Keratinocyte (primary cell): ENCODE results near the gene TRIM3. TPM values are rescaled to one million over a fixed set of nuclear protein-coding genes. Genes with fewer than 3 reads are reported as not detected.

ENCODE experiments used
- DNase-seq: peaks from one replicate; pipeline ENCODE4 v3.0.0-alpha.2; 2011; ENCODE audit warnings: low read depth, missing footprints, low spot score
- FAIRE-seq: peaks from 2 replicates; lab custom pipeline; 2011; peaks lifted over from hg19 to GRCh38; lab: Jason Lieb, UNC
- H2AFZ ChIP-seq: 2 replicates; pipeline ENCODE4 v1.6.0; 2012; ENCODE audit warnings: low read length, control low read depth, inconsistent platforms; ENCODE audit not compliant: control insufficient read depth
- H3K27ac ChIP-seq: 2 replicates; pipeline ENCODE4 v1.5.1; 2011; ENCODE audit warnings: low read length; ENCODE audit not compliant: control insufficient read depth, insufficient read depth
- H3K27me3 ChIP-seq: 3 replicates; pipeline ENCODE4 v1.6.0; 2011; ENCODE audit warnings: low read length; ENCODE audit not compliant: control insufficient read depth, insufficient read depth; ENCODE audit errors: extremely low read depth
- H3K36me3 ChIP-seq, 2 experiments: 2 replicates in 1 of 2; 3 replicates in 1 of 2; pipeline ENCODE4 v1.5.1; 2011; ENCODE audit warnings: low read length in 2 of 2, mild to moderate bottlenecking in 1 of 2; ENCODE audit not compliant: control insufficient read depth in 2 of 2, insufficient read depth in 2 of 2; ENCODE audit errors: extremely low read depth in 1 of 2
- H3K4me1 ChIP-seq: 3 replicates; pipeline ENCODE4 v1.5.1; 2011; ENCODE audit warnings: low read length; ENCODE audit not compliant: control insufficient read depth, insufficient read depth; ENCODE audit errors: extremely low read depth
- H3K4me2 ChIP-seq: 3 replicates; pipeline ENCODE4 v1.6.0; 2011; ENCODE audit warnings: low read depth, low read length; ENCODE audit not compliant: control insufficient read depth, insufficient read depth; ENCODE audit errors: extremely low read depth
- H3K4me3 ChIP-seq, 3 experiments: fragments of 200-600 bp in 1 of 3; sonication (generic) in 1 of 3; 2 replicates in 2 of 3; 3 replicates in 1 of 3; pipeline ENCODE4 v1.5.1; 2011 to 2016; ENCODE audit warnings: low read length in 3 of 3, mild to moderate bottlenecking in 3 of 3, control low read depth in 2 of 3, inconsistent platforms in 1 of 3, low read depth in 1 of 3, mixed read lengths in 1 of 3, mixed run types in 1 of 3, moderate library complexity in 1 of 3; ENCODE audit not compliant: control insufficient read depth in 2 of 3, insufficient read depth in 2 of 3; ENCODE audit errors: extremely low read depth in 1 of 3
- H3K79me2 ChIP-seq: 2 replicates; pipeline ENCODE4 v1.6.0; 2012; ENCODE audit warnings: low read length; ENCODE audit not compliant: control insufficient read depth, insufficient read depth
- H3K9ac ChIP-seq: 3 replicates; pipeline ENCODE4 v1.6.0; 2011; ENCODE audit warnings: low read length; ENCODE audit not compliant: control insufficient read depth, insufficient read depth; ENCODE audit errors: extremely low read depth
- H3K9me1 ChIP-seq: 3 replicates; pipeline ENCODE4 v1.6.0; 2011; ENCODE audit warnings: low read length; ENCODE audit not compliant: control insufficient read depth, insufficient read depth; ENCODE audit errors: extremely low read depth
- H3K9me3 ChIP-seq: 2 replicates; pipeline ENCODE4 v1.5.1; 2012; ENCODE audit warnings: low read depth, low read length; ENCODE audit not compliant: control insufficient read depth
- H4K20me1 ChIP-seq: 3 replicates; pipeline ENCODE4 v1.6.0; 2011; ENCODE audit warnings: low read length; ENCODE audit not compliant: control insufficient read depth, insufficient read depth; ENCODE audit errors: extremely low read depth
- EZH2 ChIP-seq: IDR thresholded peaks from one replicate; pipeline ENCODE4 v1.6.1; 2012; ENCODE audit warnings: inconsistent platforms, mild to moderate bottlenecking, low read length, moderate library complexity
- dilution Hi-C: fragments of 300-500 bp; cut with MboI; formaldehyde crosslinking; loops from one replicate; pipeline ENCODE4 v1.7.0; 2020; ENCODE audit warnings: low sequenced_read_pairs; ENCODE audit not compliant: extremely low pct_ligation_motif_present
- polyA plus RNA-seq, 5 experiments: library from polyadenylated mRNA; depleted of rRNA in 3 of 5; stranded (reverse) in 3 of 5; stranded (forward) in 1 of 5; unstranded in 1 of 5; fragments of >200 nt; gene quantifications; 1 replicate in 1 of 5; 2 replicates in 3 of 5; 3 replicates in 1 of 5; pipeline versions ENCODE4 v1.2.1 to v1.2.3, GENCODE V29; 2011 to 2012; ENCODE audit warnings: missing spikeins in 2 of 5, low read depth in 1 of 5, low replicate concordance in 1 of 5
- TF ChIP-seq, protein P1 (sequence below), 3 experiments: IDR thresholded peaks in 1 of 3; conservative IDR thresholded peaks in 1 of 3; optimal IDR thresholded peaks in 1 of 3; 2 replicates in 2 of 3; 3 replicates in 1 of 3; pipeline versions ENCODE3 to v1.5.1; 2011; ENCODE audit warnings: low read length in 3 of 3, mild to moderate bottlenecking in 3 of 3, moderate library complexity in 2 of 3, control low read depth in 1 of 3, inconsistent platforms in 1 of 3; ENCODE audit not compliant: insufficient read depth in 2 of 3; ENCODE audit errors: extremely low read depth in 1 of 3

The TRIM3 gene
- polyA plus RNA-seq, 1 donor (not counting 4 experiments of a cell fraction or from before 2014, with no cell fraction given): 10.3 TPM

DNA sequence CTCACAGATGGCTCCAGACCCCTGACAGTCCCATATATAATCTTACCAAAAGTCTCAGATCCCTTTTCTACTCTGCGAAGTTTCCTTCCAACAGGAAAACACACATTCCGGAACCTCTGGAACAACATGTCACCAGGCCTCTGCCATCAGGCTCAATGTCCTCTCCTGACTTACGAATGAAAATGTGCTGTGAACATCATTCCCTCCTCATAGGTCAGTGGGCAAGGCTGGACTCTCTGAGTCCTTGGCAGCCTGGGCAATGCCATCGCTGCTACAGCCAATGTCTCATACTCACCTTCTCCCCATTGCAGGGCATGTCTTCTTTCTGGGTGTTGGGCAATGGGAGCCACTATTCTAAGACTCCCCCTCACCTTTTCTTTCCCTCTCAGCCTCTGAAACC, 31.3 kb downstream of the TRIM3 start:
- H3K36me3 ChIP-seq: no peaks in the 10 kb centered on the region
- no peaks in the 10 kb centered on the region for H3K4me1 ChIP-seq
- H3K27me3 ChIP-seq: no peaks in the 10 kb centered on the region
- TF ChIP-seq EZH2: no peak
- TF ChIP-seq, protein P1, sequence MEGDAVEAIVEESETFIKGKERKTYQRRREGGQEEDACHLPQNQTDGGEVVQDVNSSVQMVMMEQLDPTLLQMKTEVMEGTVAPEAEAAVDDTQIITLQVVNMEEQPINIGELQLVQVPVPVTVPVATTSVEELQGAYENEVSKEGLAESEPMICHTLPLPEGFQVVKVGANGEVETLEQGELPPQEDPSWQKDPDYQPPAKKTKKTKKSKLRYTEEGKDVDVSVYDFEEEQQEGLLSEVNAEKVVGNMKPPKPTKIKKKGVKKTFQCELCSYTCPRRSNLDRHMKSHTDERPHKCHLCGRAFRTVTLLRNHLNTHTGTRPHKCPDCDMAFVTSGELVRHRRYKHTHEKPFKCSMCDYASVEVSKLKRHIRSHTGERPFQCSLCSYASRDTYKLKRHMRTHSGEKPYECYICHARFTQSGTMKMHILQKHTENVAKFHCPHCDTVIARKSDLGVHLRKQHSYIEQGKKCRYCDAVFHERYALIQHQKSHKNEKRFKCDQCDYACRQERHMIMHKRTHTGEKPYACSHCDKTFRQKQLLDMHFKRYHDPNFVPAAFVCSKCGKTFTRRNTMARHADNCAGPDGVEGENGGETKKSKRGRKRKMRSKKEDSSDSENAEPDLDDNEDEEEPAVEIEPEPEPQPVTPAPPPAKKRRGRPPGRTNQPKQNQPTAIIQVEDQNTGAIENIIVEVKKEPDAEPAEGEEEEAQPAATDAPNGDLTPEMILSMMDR (optimal IDR thresholded peaks at IDR 0.05 in 1 of 3, IDR thresholded peaks at IDR 0.05 in 1 of 3, conservative IDR thresholded peaks at IDR 0.05 in 1 of 3; ENCODE audit: extremely low read depth in 1 of 3, insufficient read depth in 2 of 3, low read length in 3 of 3): no peak
- H3K9me1 ChIP-seq: no peaks in the 10 kb centered on the region
- H3K9me3 ChIP-seq: no peaks in the 10 kb centered on the region
- H3K4me2 ChIP-seq: no peak overlapping the region
- H3K9ac ChIP-seq: no peak overlapping the region
- no peak for DNase-seq
- no peaks in the 10 kb centered on the region for H4K20me1 ChIP-seq
- no peaks in the 10 kb centered on the region for H3K79me2 ChIP-seq
- H3K27ac ChIP-seq: no peak overlapping the region
- no peak overlapping the region for H2AFZ ChIP-seq
- dilution Hi-C loops: no loop called here
- FAIRE-seq: no peak
- no peak overlapping the region for H3K4me3 ChIP-seq

DNA sequence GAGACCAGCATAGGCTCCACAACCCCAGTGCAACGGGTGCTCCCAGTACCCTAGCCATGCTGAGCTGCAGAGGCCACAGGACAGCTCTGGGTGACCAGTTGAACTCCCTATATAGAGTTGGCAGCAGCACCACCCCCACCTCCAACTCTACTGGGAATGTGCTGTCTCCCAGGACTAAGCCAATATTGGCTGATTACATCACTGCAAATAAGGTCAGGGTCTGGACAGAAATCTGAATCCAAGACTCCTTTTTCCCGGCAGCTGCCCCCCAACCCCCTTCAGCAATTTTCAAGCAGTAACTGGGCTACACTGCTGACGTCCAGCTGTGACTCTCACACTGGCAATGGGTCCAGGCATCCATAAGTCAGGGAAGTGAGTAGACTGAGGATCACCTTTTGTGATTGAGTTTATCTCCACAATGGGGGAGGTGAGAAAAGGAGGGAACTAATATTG, 32.8 kb downstream of the TRIM3 start, which contains the start of gene HPX:
Gene HPX (minus strand): TSS at position 82 of the 453 bp plus-strand sequence. CDS start 24 bp downstream, at position 58.
- H2AFZ ChIP-seq: no peak within 1 kb of the TSS

More for the DNA sequence above, 32.8 kb downstream of the TRIM3 start, which contains the start of gene HPX:
- TF ChIP-seq EZH2: no peak
- TF ChIP-seq, protein P1 (optimal IDR thresholded peaks at IDR 0.05 in 1 of 3, IDR thresholded peaks at IDR 0.05 in 1 of 3, conservative IDR thresholded peaks at IDR 0.05 in 1 of 3; ENCODE audit: extremely low read depth in 1 of 3, insufficient read depth in 2 of 3, low read length in 3 of 3): no peak
- Histone ChIP-seq H3K4me1 (no peaks in the 10 kb centered on the region), H3K4me2 (no peak within 1 kb of the TSS), H3K27ac (no peak within 1 kb of the TSS), H3K36me3 (no peaks in the 10 kb centered on the region), H4K20me1 (no peaks in the 10 kb centered on the region), H3K9me3 (no peaks in the 10 kb centered on the region), H3K27me3 (no peaks in the 10 kb centered on the region), H3K4me3 (no peak within 1 kb of the TSS), H3K9me1 (no peaks in the 10 kb centered on the region), H3K9ac (no peak within 1 kb of the TSS), H3K79me2 (no peaks in the 10 kb centered on the region)
- dilution Hi-C loops: no loop called here
- FAIRE-seq: no peak
- no peak for DNase-seq
